VCaP (cell line): Measurements from ENCODE around the gene STYX.

Experiments used
- H3K27ac ChIP-seq: fragments of 450-650 bp; 2 replicates; pipeline ENCODE4 v1.5.1; 2017
- CTCF ChIP-seq: fragments of 450-650 bp; conservative IDR thresholded peaks from 2 replicates; pipeline ENCODE4 v1.5.1; 2017; ENCODE audit warnings: mild to moderate bottlenecking, moderate library complexity

STYX gene

GRCh38 chr14:52808101-52808500, 78.1 kb downstream of the STYX start:
- no peak for TF ChIP-seq CTCF
- H3K27ac ChIP-seq: no peak overlapping the region

GRCh38 chr14:52821805-52822250, 91.9 kb downstream of the STYX start:
- no peak for TF ChIP-seq CTCF
- H3K27ac ChIP-seq: no peak overlapping the region

GRCh38 chr14:52824462-52824861, 94.5 kb downstream of the STYX start:
- no peak for TF ChIP-seq CTCF
- no peak overlapping the region for H3K27ac ChIP-seq
